KMS-11 (cell line): ENCODE data around the gene POLN.

Experiments
- H2AFZ ChIP-seq: fragments of 200-600 bp; sonication (generic); 2 replicates; pipeline ENCODE4 v1.6.1; 2016; ENCODE audit warnings: antibody characterized with exemption, mixed run types, low read depth
- H3K27ac ChIP-seq: fragments of 200-600 bp; sonication (generic); 2 replicates; pipeline ENCODE4 v1.6.1; 2016; ENCODE audit warnings: mild to moderate bottlenecking, mixed run types
- H3K27me3 ChIP-seq: fragments of 200-600 bp; sonication (generic); 2 replicates; pipeline ENCODE4 v1.6.1; 2017; ENCODE audit warnings: mild to moderate bottlenecking, low read depth, mixed run types, moderate library complexity; ENCODE audit not compliant: insufficient read depth
- H3K36me3 ChIP-seq: fragments of 200-600 bp; sonication (generic); 2 replicates; pipeline ENCODE4 v1.6.1; 2017; ENCODE audit warnings: mild to moderate bottlenecking, mixed run types; ENCODE audit not compliant: insufficient read depth
- H3K4me1 ChIP-seq: fragments of 200-600 bp; sonication (generic); 2 replicates; pipeline ENCODE4 v1.6.1; 2016; ENCODE audit warnings: mild to moderate bottlenecking, low read depth, mixed run types; ENCODE audit not compliant: poor library complexity, severe bottlenecking
- H3K4me2 ChIP-seq: fragments of 200-600 bp; sonication (generic); 2 replicates; pipeline ENCODE4 v1.7.0; 2016; ENCODE audit warnings: mild to moderate bottlenecking, mixed run types
- H3K4me3 ChIP-seq: fragments of 200-600 bp; sonication (generic); IDR thresholded peaks from 2 replicates; pipeline ENCODE4 v1.6.1; 2017; ENCODE audit warnings: low read depth, low read length, mixed read lengths; ENCODE audit not compliant: insufficient read depth
- H3K79me2 ChIP-seq: fragments of 200-600 bp; sonication (generic); 2 replicates; pipeline ENCODE4 v1.6.1; 2016; ENCODE audit warnings: low read depth, mixed run types; ENCODE audit not compliant: insufficient read depth
- H3K9ac ChIP-seq: fragments of 200-600 bp; sonication (generic); 2 replicates; pipeline ENCODE4 v1.6.1; 2016; ENCODE audit warnings: mild to moderate bottlenecking, mixed run types
- H4K20me1 ChIP-seq: fragments of 200-600 bp; sonication (generic); 2 replicates; pipeline ENCODE4 v1.6.1; 2016; ENCODE audit warnings: mild to moderate bottlenecking, mixed run types; ENCODE audit not compliant: insufficient read depth
- CTCF ChIP-seq: fragments of 200-600 bp; sonication (generic); conservative IDR thresholded peaks from 2 replicates; pipeline ENCODE4 v1.6.1; 2017; ENCODE audit warnings: low read depth, mild to moderate bottlenecking, antibody characterized with exemption, low read length, moderate library complexity, mixed read lengths

Gene POLN

GRCh38 chr4:2062808-2063524 is 179.0 kb downstream of the POLN start:
- Histone ChIP-seq H3K27ac (no peak overlapping the region), H3K4me1 (no peaks in the 10 kb centered on the region), H3K79me2 (no peaks in the 10 kb centered on the region), H4K20me1 (no peaks in the 10 kb centered on the region), H3K4me2 (no peak overlapping the region), H3K36me3 (no peaks in the 10 kb centered on the region), H3K9ac (no peak overlapping the region), H2AFZ (no peak overlapping the region), H3K4me3 (no peak overlapping the region), H3K27me3 (no peaks in the 10 kb centered on the region)
- TF ChIP-seq CTCF: no peak

GRCh38 chr4:2062168-2062807 is 179.6 kb downstream of the POLN start:
- Histone ChIP-seq H3K79me2 (no peaks in the 10 kb centered on the region), H3K9ac (no peak overlapping the region), H3K27ac (no peak overlapping the region), H4K20me1 (no peaks in the 10 kb centered on the region), H3K4me3 (no peak overlapping the region), H3K4me1 (no peaks in the 10 kb centered on the region), H2AFZ (no peak overlapping the region), H3K27me3 (no peaks in the 10 kb centered on the region), H3K36me3 (no peaks in the 10 kb centered on the region), H3K4me2 (no peak overlapping the region)
- TF ChIP-seq CTCF: no peak

GRCh38 chr4:2061186-2062131 is 180.5 kb downstream of the POLN start:
- no peak overlapping the region for H3K9ac ChIP-seq

More at GRCh38 chr4:2061186-2062131, 180.5 kb downstream of the POLN start:
- Histone ChIP-seq H2AFZ (no peak overlapping the region), H3K36me3 (no peaks in the 10 kb centered on the region), H3K4me3 (no peak overlapping the region), H3K79me2 (no peaks in the 10 kb centered on the region), H3K4me2 (no peak overlapping the region), H3K27ac (no peak overlapping the region), H4K20me1 (no peaks in the 10 kb centered on the region), H3K4me1 (no peaks in the 10 kb centered on the region), H3K27me3 (no peaks in the 10 kb centered on the region)
- TF ChIP-seq CTCF: no peak
